Non-pigmented ciliary epithelial cell (primary cell): ENCODE data around the gene CSTF3.
A peak's percentile ranks its signal among the peaks of the same experiment; 100 is the strongest.
"Not testable (repeated sequence)": the region's sequence is repeated elsewhere in the genome, so short reads cannot be mapped to it uniquely, and the experiment has no call there.

ENCODE experiments used
- DNase-seq: peaks from one replicate; pipeline ENCODE4 v3.0.0-alpha.2; 2010; ENCODE audit warnings: low read depth

CSTF3 gene

GRCh38 chr11:33160587-33160986 lies 693 bp downstream of the CSTF3 start:
- DNase-seq = no peak

- no peak for DNase-seq
Observed at GRCh38 chr11:33160136-33160535, 1.1 kb downstream of the CSTF3 start.

GRCh38 chr11:33159378-33159867 lies 1.9 kb downstream of the CSTF3 start:
- not testable (repeated sequence) for DNase-seq

GRCh38 chr11:33158596-33159275 lies 2.5 kb downstream of the CSTF3 start:
- no peak for DNase-seq

- DNase-seq = no peak
Observed at GRCh38 chr11:33157103-33158027, 3.9 kb downstream of the CSTF3 start.

- DNase-seq = no peak
Observed at GRCh38 chr11:33151399-33151798, 9.9 kb downstream of the CSTF3 start.

- no peak for DNase-seq
Observed at GRCh38 chr11:33147559-33147958, 13.7 kb downstream of the CSTF3 start.

GRCh38 chr11:33135768-33136443 lies 25.4 kb downstream of the CSTF3 start:
- no peak for DNase-seq

GRCh38 chr11:33135216-33135615 lies 26.1 kb downstream of the CSTF3 start:
- DNase-seq = peak; percentile 43

- no peak for DNase-seq
Observed at GRCh38 chr11:33134276-33134675, 27.0 kb downstream of the CSTF3 start.

- DNase-seq = no peak
Observed at GRCh38 chr11:33133761-33134160, 27.5 kb downstream of the CSTF3 start.

- no peak for DNase-seq
Observed at GRCh38 chr11:33132510-33132909, 28.8 kb downstream of the CSTF3 start.

GRCh38 chr11:33128739-33129138 lies 32.5 kb downstream of the CSTF3 start:
- no peak for DNase-seq

GRCh38 chr11:33125611-33126010 lies 35.7 kb downstream of the CSTF3 start:
- no peak for DNase-seq

GRCh38 chr11:33125025-33125424 lies 36.3 kb downstream of the CSTF3 start:
- DNase-seq = no peak

GRCh38 chr11:33122696-33123095 lies 38.6 kb downstream of the CSTF3 start:
- DNase-seq = not testable (repeated sequence)

GRCh38 chr11:33116535-33116934 lies 44.7 kb downstream of the CSTF3 start:
- no peak for DNase-seq

GRCh38 chr11:33110083-33110482 lies 51.2 kb downstream of the CSTF3 start:
- DNase-seq = no peak

- no peak for DNase-seq
Observed at GRCh38 chr11:33109294-33109895, 51.9 kb downstream of the CSTF3 start.

- DNase-seq = no peak
Observed at GRCh38 chr11:33103836-33104235, 57.4 kb downstream of the CSTF3 start.

GRCh38 chr11:33094157-33094556 lies 67.1 kb downstream of the CSTF3 start:
- DNase-seq = no peak

- peak; percentile 13 for DNase-seq
Observed at GRCh38 chr11:33089776-33090175, 71.5 kb downstream of the CSTF3 start.
